Common myeloid progenitor, CD34-positive (primary cell): ENCODE results near the gene GATM.
"Not testable (repeated sequence)": the region's sequence is repeated elsewhere in the genome, so short reads cannot be mapped to it uniquely, and the experiment has no call there.

Experiments
- CTCF ChIA-PET: fragments of 350-600 bp; sonication (Branson Sonifier 250); formaldehyde crosslinking; loops from one replicate; lab custom pipeline; 2021; ENCODE audit warnings: antibody characterized with exemption; lab: Charles Lee
- POLR2A ChIA-PET: fragments of 350-600 bp; sonication (Branson Sonifier 250); formaldehyde crosslinking; loops from one replicate; lab custom pipeline; 2021; ENCODE audit warnings: antibody characterized with exemption; lab: Charles Lee
- DNase-seq, 3 donors: peaks; one replicate each; pipeline versions ENCODE4 v3.0.0 to v3.0.0-alpha.2; 2013
- H3K27ac ChIP-seq, 2 experiments: 1 replicate in 1 of 2; 2 replicates in 1 of 2; pipeline ENCODE4 v1.7.0; 2013; ENCODE audit warnings: inconsistent platforms in 2 of 2, low read length in 2 of 2, mild to moderate bottlenecking in 2 of 2, low read depth in 1 of 2, moderate library complexity in 1 of 2; ENCODE audit not compliant: severe bottlenecking in 2 of 2, insufficient read depth in 1 of 2, poor library complexity in 1 of 2
- H3K27me3 ChIP-seq, 5 experiments: replicated peaks in 2 of 5; 1 replicate in 3 of 5; 2 replicates in 2 of 5; pipeline versions ENCODE4 v1.6.1 to v1.7.0; 2013; ENCODE audit warnings: low read length in 4 of 5, mild to moderate bottlenecking in 2 of 5, moderate library complexity in 2 of 5, inconsistent platforms in 1 of 5; ENCODE audit not compliant: insufficient read depth in 5 of 5, control insufficient read depth in 4 of 5
- H3K36me3 ChIP-seq, 4 experiments: 1 replicate in 2 of 4; 2 replicates in 2 of 4; pipeline versions ENCODE4 v1.6.1 to v1.7.0; 2013; ENCODE audit warnings: low read length in 3 of 4, control low read depth in 1 of 4, mild to moderate bottlenecking in 1 of 4; ENCODE audit not compliant: control insufficient read depth in 4 of 4, insufficient read depth in 4 of 4
- H3K4me1 ChIP-seq, 4 experiments: 1 replicate in 3 of 4; 2 replicates in 1 of 4; pipeline versions ENCODE4 v1.6.1 to v1.7.1; 2013; ENCODE audit warnings: low read length in 3 of 4, mild to moderate bottlenecking in 3 of 4, control low read depth in 1 of 4, inconsistent platforms in 1 of 4, moderate library complexity in 1 of 4; ENCODE audit not compliant: control insufficient read depth in 4 of 4, insufficient read depth in 4 of 4; ENCODE audit errors: control extremely low read depth in 1 of 4
- H3K4me3 ChIP-seq, 7 experiments: 1 replicate in 4 of 7; 2 replicates in 3 of 7; pipeline versions ENCODE4 v1.5.1 to v1.7.0; 2013; ENCODE audit warnings: mild to moderate bottlenecking in 7 of 7, low read length in 6 of 7, moderate library complexity in 6 of 7, inconsistent platforms in 2 of 7, low read depth in 2 of 7, control low read depth in 1 of 7; ENCODE audit not compliant: insufficient read depth in 4 of 7, control insufficient read depth in 1 of 7; ENCODE audit errors: extremely low read depth in 1 of 7
- H3K9me3 ChIP-seq, 5 experiments: 1 replicate in 4 of 5; 2 replicates in 1 of 5; pipeline versions ENCODE4 v1.6.1 to v1.7.1; 2013; ENCODE audit warnings: low read length in 4 of 5, mild to moderate bottlenecking in 2 of 5, inconsistent platforms in 1 of 5, low read depth in 1 of 5, moderate library complexity in 1 of 5; ENCODE audit not compliant: control insufficient read depth in 4 of 5, insufficient read depth in 2 of 5; ENCODE audit errors: control extremely low read depth in 1 of 5
- WGBS: methylation state at CpG from one replicate; pipeline ENCODE4 v1.1.5; 2013; ENCODE audit not compliant: insufficient coverage; 5-methylcytosine and 5-hydroxymethylcytosine counted together

The GATM gene

DNA sequence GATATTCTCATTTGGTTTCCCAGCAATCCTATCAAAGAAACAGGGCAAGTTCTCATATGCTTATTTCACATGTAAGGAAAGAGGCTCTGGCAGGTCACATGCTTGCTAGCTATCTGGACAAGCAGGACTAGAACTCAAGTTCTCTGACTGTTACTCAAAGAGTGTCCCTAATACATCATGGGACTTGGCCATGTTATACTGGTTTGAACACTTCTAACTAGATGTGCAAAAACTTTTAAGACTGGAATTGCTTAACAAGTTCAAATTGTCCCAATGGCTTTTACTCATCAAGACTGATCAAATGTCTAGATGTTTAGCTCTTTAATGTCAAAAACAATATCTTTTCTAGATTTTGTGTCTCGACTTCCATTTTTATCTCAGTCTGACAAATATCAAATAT lies 6.8 kb downstream of the GATM start:
- Histone ChIP-seq H3K4me3 (no peak overlapping the region), H3K9me3 (no peaks in the 10 kb centered on the region), H3K27ac (no peak overlapping the region), H3K4me1 (peaks cover 0 to 4% (median 0%) of the 10 kb centered on the region in 4 experiments), H3K27me3 (no peaks in the 10 kb centered on the region), H3K36me3 (peaks cover 0 to 4% (median 1%) of the 10 kb centered on the region in 4 experiments)
- 100% methylated on average over 1 of the region's 1 CpG for WGBS
- DNase-seq: no peak
- POLR2A ChIA-PET: no interaction called here
- CTCF ChIA-PET: interaction anchor here (1.2 to 1.9 kb wide), 2 partner anchors 12 to 28 kb away, joined by 3 to 7 read pairs; no protein-coding TSS in a partner anchor

DNA sequence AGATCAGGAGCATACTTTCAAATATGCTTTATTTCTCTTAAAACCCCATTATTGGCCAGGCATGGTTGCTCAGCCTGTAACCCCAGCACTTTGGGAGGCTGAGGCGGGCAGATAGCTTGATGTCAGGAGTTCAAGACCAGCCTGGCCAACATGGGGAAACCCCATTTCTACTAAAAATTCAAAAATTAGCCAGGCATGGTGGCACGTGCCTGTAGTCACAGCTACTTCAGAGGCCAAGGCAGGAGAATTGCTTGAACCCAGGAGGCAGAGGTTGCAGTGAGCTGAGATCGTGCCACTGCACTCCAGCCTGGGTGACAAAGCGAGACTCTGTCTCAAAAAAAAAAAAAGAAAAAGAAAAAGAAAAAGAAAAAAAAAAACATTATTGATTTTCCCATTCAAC lies 8.3 kb downstream of the GATM start:
- H3K4me1 ChIP-seq, H3K27me3 ChIP-seq, DNase-seq, H3K4me3 ChIP-seq, H3K9me3 ChIP-seq, H3K27ac ChIP-seq, POLR2A ChIA-PET: not testable (repeated sequence)
- 100% methylated on average over 1 of the region's 4 CpGs for WGBS
- CTCF ChIA-PET: interaction anchor here (1.9 kb wide), 1 partner anchor 29 kb away, joined by 7 read pairs; no protein-coding TSS in a partner anchor
- peaks cover 0 to 14% (median 5%) of the 10 kb centered on the region in 4 experiments for H3K36me3 ChIP-seq

DNA sequence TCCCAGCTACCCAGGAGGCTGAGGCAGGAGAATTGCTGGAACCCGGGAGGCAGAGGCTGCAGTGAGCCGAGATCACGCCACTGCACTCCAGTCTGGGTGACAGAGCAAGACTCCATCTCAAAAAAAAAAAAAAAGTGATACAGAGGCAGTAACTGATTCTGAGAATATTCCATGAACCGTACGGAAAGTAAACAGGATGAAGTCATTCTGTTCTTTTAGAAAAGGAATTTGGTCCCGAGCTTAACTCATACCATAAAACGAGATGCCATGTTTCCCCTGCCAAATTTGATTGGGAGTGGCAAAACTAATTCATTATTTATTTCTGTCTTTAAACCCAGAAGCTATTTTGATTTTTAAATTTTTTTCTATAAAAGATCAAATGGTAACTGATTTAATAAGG lies 11.1 kb downstream of the GATM start:
- CTCF ChIA-PET: interaction anchor here (2.5 kb wide), 1 partner anchor 10 kb away, joined by 10 read pairs; the partner anchor contains the start of gene GATM
- H3K9me3 ChIP-seq, H3K4me1 ChIP-seq, H3K4me3 ChIP-seq, H3K27ac ChIP-seq, DNase-seq, POLR2A ChIA-PET, H3K27me3 ChIP-seq: not testable (repeated sequence)
- 97% methylated on average over 4 of the region's 7 CpGs for WGBS
- H3K36me3 ChIP-seq: peaks cover 0 to 30% (median 7%) of the 10 kb centered on the region in 4 experiments

DNA sequence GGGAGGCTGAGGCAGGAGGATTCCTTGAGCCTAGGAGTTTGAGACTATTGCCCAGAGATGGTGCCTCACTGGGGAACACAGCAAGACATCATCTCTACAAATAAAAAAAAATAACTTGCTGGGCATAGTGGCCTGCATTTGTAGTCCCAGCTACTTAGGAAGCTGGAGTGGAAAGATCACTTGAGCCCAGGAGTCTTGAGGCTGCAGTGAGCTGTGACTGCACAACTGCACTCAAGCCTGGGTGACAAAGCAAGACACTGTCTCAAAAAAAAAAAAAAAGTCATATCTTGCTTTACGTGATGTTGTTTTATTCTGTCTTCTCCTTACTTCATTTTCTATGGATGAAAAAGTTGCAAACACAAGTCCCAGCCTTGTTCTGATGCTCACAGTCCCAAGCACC lies 14.1 kb downstream of the GATM start:
- 100% methylated on average over 1 of the region's 1 CpG for WGBS
- H3K9me3 ChIP-seq: no peaks in the 10 kb centered on the region
- H3K36me3 ChIP-seq: peaks cover 0 to 35% (median 7%) of the 10 kb centered on the region in 4 experiments
- no peak overlapping the region for H3K27ac ChIP-seq
- no peaks in the 10 kb centered on the region for H3K4me1 ChIP-seq
- no peak overlapping the region for H3K4me3 ChIP-seq
- no peaks in the 10 kb centered on the region for H3K27me3 ChIP-seq
- ChIA-PET POLR2A (no interaction called here), CTCF (no interaction called here)
- no peak for DNase-seq

DNA sequence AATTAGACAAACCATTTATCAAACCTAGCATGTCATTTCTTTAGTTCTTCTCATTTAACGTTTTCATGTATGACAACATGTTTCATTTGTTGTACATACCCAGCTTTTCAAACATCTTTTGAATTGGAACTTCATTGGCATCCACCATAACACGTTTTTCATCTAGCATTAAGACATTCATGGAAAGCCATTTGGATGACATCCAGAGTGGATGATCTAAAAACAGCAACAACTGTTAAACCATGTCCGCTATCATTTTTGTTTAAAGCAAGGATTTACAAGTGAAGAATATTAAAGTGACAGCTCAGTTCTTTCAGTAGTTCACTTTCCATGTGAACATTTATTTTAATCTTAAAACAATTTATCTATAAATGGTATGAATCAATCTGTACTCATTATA lies 14.5 kb downstream of the GATM start:
- 100% methylated on average over 2 of the region's 3 CpGs for WGBS
- Histone ChIP-seq H3K4me3 (no peak overlapping the region), H3K9me3 (no peaks in the 10 kb centered on the region), H3K36me3 (peaks cover 0 to 33% (median 7%) of the 10 kb centered on the region in 4 experiments), H3K27ac (no peak overlapping the region), H3K27me3 (no peaks in the 10 kb centered on the region), H3K4me1 (no peaks in the 10 kb centered on the region)
- no peak for DNase-seq
- CTCF ChIA-PET: no interaction called here
- POLR2A ChIA-PET: no interaction called here

DNA sequence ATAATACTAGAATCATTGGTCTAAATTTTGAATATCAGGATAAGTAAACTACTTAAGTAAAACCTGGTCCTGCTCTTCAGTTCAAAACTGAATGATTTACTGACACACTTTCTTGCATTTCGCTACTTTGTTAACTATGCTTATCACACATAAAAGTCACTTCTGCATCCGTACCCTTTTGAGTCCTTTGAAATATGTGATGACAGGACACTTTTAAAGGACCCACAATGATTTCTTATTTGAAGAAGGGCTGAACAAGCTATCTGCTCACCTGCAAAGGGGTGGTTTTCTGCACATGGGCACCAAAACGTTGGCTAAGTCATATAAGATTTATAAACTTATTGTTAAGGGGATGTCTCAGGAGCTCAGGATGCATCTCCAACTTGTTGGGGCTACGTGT lies 15.0 kb downstream of the GATM start:
- Histone ChIP-seq H3K4me1 (no peaks in the 10 kb centered on the region), H3K27ac (no peak overlapping the region), H3K9me3 (no peaks in the 10 kb centered on the region), H3K4me3 (no peak overlapping the region), H3K27me3 (no peaks in the 10 kb centered on the region), H3K36me3 (peaks cover 0 to 33% (median 7%) of the 10 kb centered on the region in 4 experiments)
- 83% methylated on average over 2 of the region's 4 CpGs for WGBS
- POLR2A ChIA-PET: interaction anchor here (0.6 kb wide), 1 partner anchor 33 kb away, joined by 3 read pairs; no protein-coding TSS in a partner anchor
- CTCF ChIA-PET: no interaction called here
- DNase-seq: no peak

DNA sequence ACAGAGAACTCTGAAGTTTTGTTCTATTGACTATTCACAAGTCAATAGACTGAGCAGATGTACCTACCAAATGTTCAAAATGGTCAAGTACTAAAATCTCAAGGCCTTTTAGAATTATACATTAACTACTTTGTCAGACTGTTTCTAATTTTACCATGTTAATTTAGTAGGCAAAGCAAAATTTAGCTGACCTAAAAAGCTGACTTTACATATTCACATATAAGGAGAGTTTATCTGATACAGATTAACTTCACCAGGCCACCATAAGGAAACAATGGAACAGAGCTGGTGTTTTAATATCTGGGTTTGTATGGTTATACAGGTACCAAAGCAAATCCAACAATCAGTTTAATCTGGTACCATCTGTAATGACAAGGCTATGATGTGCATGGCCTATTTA lies 15.9 kb downstream of the GATM start:
- Histone ChIP-seq H3K27me3 (no peaks in the 10 kb centered on the region), H3K4me3 (no peak overlapping the region), H3K36me3 (peaks cover 0 to 33% (median 6%) of the 10 kb centered on the region in 4 experiments), H3K4me1 (no peaks in the 10 kb centered on the region), H3K27ac (no peak overlapping the region), H3K9me3 (no peaks in the 10 kb centered on the region)
- POLR2A ChIA-PET: no interaction called here
- CTCF ChIA-PET: no interaction called here
- no peak for DNase-seq
